GM11168 (cell line): Measurements from ENCODE around the gene OR8B3.
"Not testable (repeated sequence)": the region's sequence is repeated elsewhere in the genome, so short reads cannot be mapped to it uniquely, and the experiment has no call there.

Experiments
- in situ Hi-C: fragments of 300-500 bp; cut with MboI; formaldehyde crosslinking; loops from one replicate; pipeline ENCODE4 v1.12.0; 2022; ENCODE audit warnings: low sequenced_read_pairs; ENCODE audit not compliant: unreplicated experiment

The OR8B3 gene, protein sequence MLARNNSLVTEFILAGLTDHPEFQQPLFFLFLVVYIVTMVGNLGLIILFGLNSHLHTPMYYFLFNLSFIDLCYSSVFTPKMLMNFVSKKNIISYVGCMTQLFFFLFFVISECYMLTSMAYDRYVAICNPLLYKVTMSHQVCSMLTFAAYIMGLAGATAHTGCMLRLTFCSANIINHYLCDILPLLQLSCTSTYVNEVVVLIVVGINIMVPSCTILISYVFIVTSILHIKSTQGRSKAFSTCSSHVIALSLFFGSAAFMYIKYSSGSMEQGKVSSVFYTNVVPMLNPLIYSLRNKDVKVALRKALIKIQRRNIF

DNA sequence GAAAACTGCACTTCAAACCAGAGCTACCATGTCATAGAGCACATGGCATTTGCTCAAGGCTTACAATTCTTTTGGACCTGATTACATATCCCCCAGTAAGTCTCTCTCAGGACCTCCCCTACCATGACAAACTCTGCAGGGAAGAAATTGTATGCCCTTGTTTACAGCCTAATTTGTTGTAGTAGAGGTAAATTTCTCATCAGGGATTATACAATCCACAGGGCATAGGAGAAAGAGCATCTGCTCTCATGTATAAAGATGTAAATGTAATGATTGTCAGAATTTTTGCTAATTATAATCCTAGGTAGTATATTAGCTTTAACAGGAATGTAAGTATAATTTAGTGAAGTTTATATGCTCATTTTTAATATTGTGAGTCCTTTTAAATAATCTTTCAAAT is at the start of gene OR8B3:
Gene OR8B3, minus strand, starts transcription at position 101 of the 400 bp plus-strand sequence. CDS start 1,673 bp downstream, outside the sequence.
- in situ Hi-C loops, result no loop called here

DNA sequence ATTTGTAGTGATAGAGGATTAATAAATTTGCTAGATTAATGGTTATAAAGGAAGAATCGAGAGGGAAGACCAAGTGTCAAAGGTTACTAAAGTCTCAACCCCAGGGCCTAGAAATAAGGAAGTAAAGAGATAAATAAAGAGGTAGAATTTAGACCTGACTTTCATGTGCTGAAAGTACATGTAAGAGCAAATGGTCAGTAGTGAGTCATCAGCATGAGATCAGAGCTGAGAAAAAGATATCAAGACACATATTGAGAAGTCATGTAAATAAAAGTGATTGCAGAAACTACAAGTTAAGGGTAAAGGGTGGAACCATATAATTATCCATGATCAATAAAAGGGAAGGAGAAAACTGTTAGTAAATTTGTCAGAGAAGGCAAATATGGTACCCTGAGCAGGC is 48.1 kb upstream of the OR8B3 start:
- in situ Hi-C loops, result no loop called here

DNA sequence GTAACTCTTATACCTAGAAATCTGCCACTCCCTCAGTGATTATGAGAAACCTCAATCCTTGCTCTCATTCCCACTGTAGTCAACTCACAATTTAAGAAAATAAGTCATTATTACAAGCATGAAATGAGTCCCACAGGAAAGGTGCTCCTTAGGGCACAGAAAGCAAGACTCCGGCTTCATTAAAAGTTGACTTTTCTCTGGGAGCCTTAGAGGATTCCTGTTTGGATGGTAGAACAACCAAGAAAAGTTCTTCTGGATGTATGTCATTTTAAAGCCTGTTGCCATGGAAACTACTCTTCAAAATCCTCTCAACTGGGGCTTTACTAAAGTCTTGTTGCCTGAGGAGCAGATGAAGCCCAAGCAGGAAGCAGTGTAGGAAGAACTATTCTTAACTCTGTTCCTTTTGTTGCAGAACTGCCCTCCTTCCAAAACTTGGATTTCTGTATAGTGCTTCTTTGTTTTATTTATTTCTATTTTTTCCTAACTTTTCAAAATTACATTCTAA is 46.9 kb upstream of the OR8B3 start, which contains the start of gene OR8B8:
Gene OR8B8, minus strand, starts transcription at position 51 of the 505 bp plus-strand sequence. CDS start 4,611 bp downstream, outside the sequence.
- in situ Hi-C loops, result no loop called here

DNA sequence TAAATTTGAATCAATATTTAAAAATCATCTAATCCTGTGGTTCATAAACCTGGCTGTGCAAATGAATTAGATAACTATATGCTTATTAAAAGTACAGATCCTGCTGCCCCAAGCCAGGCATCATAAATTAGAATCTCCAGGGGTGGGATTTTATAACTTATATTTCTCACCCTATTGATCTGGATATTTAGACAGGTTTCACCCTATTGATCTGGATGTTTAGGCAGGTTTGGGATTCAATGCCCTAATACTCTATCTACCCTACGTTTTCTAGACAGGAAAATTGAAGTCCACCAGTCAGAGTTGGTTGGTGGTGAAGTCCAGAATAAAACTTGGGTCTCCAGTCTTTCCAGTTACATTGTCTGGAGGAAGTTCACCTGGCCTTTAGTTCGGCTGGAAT is 44.0 kb upstream of the OR8B3 start:
- in situ Hi-C loops, result no loop called here

DNA sequence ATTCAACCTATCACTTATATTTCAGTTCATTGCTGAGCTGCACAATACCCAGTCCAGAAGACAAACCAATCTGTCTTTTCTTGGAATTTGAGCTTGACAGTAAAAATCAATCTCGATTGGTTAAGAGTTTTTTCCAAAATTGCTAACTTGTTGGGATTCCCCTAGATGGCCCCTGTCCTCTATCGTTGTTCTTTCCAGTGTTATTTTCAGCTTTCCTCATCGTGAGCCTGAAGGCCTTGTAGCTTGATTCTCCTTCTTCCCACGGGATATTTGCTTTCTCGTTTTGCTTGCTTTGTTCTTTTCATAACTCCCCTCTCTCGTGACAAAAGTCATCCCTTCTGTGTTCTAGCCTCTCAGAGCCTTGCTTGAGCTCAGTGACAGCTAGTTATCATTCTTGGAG is 43.6 kb upstream of the OR8B3 start:
- in situ Hi-C loops, result no loop called here

DNA sequence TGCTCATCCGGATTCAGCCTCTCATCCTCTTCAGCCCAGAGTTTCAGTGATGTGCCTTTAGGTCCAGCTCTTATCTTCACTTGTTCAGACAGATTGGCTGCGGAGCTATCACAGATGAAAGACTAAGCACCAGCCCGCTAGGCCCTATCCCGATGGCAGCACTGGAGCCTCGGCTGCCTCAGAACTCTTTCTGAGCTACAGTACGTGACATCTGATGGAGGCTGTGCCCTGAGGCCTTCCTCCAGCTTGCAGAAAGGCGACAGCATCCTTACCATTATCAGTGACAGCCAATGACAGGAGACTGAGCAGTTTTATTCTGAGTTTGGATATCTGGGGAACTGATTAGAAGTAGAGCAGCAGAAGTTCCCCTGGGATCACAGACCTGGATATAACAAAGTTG is 42.7 kb upstream of the OR8B3 start:
- in situ Hi-C loops, result no loop called here

DNA sequence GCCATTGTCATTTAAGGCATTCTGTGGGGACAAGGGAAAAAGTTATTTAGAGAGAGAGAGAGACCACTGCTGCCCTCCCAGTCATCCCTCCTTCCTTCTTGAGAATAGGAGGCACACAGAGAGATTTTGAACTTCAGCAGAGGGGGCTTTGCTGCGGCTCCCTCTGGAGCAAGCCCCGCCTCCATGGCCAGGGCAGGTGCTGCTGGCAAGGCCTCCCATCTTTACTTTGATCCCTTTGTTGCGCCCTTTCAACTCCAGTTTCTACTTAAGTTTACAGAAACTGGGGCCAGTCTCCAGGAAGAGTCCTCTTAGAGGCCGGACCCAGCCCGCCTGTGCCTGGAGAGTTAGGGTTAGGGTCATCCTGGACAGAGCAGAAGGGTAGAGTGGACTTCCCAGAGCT is 42.3 kb upstream of the OR8B3 start:
- in situ Hi-C loops, result no loop called here

DNA sequence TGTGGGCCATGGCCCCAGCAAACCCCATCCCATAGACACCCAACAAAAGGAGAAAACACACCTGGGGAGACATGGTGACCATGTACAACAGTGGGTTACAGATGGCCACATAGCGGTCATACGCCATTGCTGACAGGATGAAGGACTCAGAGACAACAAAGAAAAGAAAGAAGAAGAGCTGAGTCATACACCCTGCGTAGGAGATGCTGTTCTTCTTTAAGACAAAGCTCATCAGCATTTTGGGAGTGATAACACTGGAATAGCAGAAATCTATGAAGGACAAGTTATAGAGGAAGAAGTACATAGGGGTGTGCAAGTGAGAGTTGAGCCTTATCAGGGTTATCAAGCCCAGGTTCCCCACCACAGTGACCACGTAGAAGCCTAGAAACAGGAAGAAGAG is 41.8 kb upstream of the OR8B3 start:
- in situ Hi-C loops, result no loop called here

DNA sequence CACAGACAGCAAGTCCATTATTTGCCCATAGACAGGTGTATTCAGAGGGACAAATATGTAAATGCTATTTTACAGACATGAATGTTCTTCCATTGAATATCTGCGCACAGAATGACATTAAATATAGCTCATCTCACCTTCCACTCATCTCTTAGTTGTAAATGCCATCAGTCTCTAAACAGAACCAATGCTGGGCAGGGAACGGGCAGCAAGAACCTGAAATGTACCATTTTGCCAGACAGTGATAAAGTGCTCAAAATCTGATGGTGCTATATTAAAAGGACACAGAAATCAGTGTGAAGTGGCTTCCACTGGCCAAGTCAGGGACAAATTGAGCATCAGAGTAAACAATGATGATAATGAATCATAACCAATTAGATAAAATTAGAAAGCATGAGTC is 35.9 kb upstream of the OR8B3 start:
- in situ Hi-C loops, result no loop called here

DNA sequence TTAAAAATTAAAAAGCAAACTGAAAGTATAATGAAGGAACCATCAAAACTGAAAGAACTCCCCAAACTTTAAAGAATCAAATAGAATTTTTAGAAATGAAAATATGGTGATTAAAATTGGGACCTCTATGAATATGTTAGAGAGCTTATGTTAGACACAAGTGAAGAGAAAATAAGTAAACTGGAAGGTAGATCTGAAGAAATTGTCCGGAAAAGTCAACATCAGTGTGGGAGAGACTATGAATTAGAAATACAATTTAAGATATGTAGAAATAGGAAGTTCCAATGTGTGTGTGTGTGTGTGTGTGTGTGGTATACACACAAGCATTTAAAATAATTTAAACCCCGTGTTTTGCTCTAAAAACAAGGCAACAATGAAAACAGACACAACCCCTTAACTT is 30.8 kb upstream of the OR8B3 start:
- in situ Hi-C loops, result no loop called here

DNA sequence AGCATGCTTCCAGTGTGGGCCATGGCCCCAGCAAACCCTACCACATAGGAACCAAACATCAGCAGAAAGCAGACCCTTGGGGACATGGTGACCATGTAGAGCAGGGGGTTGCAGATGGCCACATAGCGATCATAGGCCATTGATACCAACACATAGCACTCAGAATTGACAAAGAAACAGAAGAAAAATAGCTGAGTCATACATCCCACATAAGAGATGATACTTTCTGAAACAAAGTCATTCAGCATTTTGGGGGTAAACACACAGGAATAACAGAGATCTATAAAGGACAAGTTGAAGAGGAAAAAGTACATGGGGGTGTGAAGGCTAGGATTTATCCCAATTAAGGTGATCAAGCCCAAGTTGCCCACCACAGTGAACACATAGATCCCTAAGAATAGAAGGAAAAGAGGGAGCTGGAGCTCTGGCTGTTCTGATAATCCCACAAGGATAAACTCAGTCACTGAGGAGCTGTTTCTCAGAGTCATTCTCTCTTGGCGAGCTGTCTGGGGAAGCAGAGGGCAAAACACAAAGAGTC is 25.6 kb upstream of the OR8B3 start, which contains the start of gene OR8B4:
Gene OR8B4, minus strand, starts transcription at position 488 of the 538 bp plus-strand sequence. Its CDS starts 0 bp downstream, at position 488.
- in situ Hi-C loops, result no loop called here

DNA sequence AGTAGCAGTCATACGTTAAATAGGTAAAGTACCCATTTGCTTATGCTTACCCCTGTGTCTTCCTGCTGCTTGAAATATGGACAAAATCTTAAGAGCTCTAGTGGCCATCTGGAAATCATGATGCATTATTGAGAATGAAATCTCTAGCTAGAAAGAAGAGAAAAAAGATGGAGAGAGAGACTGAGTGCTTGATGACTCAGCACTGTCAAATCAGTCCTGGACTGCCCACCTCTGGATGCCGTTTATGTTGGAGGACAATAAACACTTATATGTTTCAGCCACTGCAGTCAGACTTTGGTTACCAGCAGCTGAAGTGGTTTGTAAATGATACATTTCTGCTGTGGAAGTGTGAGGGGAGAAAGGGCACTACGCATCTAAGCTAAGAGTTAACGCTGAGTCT is 22.2 kb upstream of the OR8B3 start:
- in situ Hi-C loops, result no loop called here

DNA sequence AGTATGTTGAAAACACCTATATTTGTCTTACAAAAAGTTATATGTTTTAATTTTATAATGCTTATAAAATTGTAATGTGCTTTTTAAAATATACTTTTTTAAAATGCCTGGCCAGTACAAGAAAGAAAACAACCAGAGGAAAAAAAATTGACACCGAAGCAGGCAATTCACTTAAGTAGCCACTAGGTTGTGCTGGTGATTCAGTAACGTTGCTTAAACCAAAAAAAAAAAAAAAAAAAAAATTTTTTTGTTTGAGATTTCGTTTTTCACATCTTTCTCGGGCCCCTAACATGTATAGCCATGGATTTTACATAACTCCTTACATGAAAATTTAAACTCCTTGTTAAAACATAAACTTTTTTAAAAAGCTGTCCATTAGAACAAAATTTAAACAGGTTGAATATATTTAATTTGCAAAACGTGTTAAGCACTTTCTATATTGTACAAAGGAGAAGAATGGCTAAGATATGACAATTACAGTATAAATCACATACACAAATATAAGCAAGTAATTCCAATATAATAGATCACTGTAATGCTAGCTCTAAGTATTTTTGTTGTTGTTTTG is 16.6 kb upstream of the OR8B3 start:
- in situ Hi-C loops, result loop anchor here (5.0 kb wide), 1 partner anchor 172 kb away; no protein-coding TSS in a partner anchor

DNA sequence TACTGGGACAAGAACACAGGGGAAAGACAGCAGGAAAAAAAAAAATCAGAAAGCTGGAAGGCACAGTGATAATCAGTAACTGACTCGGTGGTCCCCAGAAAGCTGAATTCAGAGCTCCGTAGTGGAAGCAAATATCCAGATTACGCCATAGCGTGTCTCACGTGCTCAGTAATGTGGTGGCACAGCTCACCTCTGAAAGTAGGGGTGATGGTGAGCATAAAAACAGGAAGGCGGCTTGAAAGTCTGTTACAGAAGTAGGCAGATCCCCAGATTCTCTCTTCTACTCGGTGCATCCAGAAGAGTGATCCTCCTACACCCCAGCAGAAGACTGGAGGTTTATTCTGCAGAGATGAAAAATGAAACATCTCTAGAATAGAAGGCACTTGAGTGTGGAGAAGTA is 11.1 kb upstream of the OR8B3 start:
- in situ Hi-C loops, result no loop called here

DNA sequence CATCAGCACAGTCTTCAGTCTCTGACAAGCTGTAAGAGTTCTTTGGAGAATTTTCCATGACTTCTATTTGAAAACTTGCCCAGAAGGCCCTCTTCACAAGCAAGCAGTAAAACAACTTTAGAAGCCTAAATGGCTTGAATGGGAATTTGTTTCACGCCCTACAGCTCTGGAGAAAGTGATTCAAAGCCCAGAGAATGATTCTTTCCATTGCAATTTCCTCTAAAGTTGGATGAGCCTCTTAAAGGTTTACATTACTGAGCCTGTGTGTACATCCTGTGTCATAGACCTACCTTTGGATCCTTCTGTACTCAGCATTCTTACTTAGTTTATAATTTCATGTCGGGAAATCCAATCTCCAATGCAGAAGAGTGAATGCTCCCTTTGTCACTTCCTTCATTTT is 6.8 kb upstream of the OR8B3 start:
- in situ Hi-C loops, result no loop called here

DNA sequence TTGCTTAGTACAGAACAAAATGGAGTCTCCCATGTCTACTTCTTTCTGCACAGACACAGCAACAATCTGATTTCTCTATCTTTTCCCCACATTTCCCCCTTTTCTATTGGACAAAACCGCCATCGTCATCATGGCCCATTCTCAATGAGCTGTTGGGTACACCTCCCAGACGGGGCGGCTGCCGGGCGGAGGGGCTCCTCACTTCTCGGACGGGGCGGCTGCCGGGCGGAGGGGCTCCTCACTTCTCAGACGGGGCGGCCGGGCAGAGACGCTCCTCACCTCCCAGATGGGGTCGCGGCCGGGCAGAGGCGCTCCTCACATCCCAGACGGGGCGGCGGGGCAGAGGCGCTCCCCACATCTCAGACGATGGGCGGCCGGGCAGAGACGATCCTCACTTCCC is 4.4 kb upstream of the OR8B3 start:
- in situ Hi-C loops, result not testable (repeated sequence)

DNA sequence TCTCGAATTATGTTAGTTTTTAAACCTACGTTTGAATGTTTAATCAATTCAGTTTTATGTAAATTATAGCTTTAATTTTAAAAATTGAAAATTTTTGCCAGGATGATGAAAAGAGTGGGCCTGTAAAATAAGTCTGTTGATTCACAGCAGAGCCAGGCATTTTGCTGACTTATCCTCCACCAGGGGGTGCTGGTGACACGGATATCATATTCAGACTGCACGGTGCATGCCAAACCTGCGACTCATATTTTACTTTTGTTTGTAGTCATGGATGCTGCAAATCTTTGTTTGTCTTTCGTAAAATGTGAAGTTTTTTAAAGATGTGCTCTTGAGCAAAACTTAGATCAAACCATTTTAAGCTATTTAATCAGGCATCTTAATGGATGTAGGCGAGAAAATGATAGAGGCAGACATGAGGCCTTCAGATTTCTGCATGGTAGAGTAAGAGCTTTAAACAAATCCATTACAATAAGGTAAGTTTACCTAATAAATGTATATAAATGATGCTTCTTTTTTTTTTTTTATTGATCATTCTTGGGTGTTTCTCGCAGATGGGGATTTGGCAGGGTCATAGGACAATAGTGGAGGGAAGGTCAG is 3.6 kb upstream of the OR8B3 start:
- in situ Hi-C loops, result no loop called here

DNA sequence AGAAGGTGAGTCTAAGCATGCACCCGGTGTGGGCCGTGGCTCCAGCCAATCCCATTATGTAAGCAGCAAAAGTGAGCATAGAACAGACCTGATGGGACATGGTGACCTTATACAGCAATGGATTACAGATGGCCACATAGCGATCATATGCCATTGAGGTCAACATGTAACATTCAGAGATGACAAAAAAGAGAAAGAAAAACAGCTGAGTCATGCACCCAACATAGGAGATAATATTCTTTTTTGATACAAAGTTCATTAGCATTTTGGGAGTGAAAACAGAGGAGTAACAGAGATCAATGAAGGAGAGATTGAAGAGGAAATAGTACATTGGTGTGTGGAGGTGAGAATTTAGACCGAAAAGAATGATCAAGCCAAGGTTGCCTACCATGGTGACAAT is 2.0 kb downstream of the OR8B3 start:
- in situ Hi-C loops, result not testable (repeated sequence)

DNA sequence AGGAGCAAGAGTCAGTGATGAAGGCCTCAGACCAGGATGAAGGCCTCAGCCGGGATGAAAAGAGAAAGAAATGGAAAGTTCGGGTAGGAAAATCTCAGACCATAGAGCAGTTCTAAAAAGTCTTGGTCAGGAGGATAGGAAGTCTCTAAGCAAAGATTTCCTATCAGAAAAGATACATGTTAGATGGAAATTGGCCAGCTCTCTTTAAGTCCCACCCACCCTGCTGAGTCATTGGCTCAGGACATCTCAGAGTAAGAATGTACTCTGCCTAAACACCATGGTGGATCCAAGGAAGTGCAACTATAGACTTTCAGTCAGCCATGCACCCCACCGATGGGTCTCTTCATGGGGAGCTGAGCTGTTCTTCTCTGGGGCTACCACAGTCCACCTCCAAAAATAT is 4.4 kb downstream of the OR8B3 start:
- in situ Hi-C loops, result no loop called here

DNA sequence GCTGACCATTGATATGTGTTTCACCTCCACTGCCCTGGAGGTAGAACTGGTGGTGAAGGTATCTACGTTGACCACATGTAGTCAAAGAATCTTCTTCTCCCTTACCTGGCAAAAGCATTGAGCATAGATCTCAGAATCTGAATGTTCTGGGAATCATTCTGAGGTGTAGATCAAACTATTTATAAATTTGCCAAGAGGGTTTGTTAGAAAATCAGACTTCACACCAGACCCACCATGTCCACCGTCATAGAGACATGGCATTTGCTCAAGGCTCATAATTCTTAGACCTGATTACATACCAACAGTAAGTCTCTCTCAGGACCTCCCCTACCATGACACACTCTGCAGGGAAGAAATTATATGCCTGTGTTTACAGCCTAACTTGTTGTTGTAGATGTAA is 14.4 kb downstream of the OR8B3 start, which contains the start of gene OR8B2:
Gene OR8B2, minus strand, starts transcription at position 101 of the 400 bp plus-strand sequence. CDS start 1,156 bp downstream, outside the sequence.
- in situ Hi-C loops, result no loop called here

DNA sequence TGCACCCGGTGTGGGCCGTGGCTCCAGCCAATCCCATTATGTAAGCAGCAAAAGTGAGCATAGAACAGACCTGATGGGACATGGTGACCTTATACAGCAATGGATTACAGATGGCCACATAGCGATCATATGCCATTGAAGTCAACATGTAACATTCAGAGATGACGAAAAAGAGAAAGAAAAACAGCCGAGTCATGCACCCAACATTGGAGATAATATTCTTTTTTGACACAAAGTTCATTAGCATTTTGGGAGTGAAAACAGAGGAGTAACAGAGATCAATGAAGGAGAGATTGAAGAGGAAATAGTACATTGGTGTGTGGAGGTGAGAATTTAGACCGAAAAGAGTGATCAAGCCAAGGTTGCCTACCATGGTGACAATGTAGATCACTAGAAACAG is 16.0 kb downstream of the OR8B3 start:
- in situ Hi-C loops, result not testable (repeated sequence)
